ENCODE data around the gene PCSK2.

Gene PCSK2

GRCh38 chr20:17343656-17344452 is 117.0 kb downstream of the PCSK2 start:
- no peak for DNase-seq

GRCh38 chr20:17344790-17345189 is 118.0 kb downstream of the PCSK2 start:
- DNase-seq: no peak

- no peak for DNase-seq
Observed at GRCh38 chr20:17345321-17345720, 118.5 kb downstream of the PCSK2 start.

DNA sequence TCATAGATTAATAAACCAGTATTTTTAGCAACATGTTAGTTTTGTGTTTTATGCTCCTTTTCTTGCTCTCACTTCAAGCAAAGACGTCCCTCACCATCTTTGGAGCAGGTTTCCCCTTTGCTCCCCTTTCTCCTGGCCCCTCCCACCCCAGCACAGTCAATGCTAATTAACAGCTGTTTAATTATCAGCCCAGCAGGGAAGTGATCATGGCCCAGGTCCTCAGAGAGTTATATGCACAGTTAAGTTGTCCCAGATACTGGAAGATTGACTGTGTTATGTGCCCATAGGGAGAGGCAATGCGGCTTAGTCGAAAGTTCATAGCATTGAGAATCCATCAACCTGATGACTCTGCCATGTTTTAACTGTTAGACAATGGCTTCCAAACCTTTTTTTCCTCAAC is 123.5 kb downstream of the PCSK2 start:
- DNase-seq: no peak

- DNase-seq: no peak
Observed at GRCh38 chr20:17357238-17357637, 130.4 kb downstream of the PCSK2 start.

DNA sequence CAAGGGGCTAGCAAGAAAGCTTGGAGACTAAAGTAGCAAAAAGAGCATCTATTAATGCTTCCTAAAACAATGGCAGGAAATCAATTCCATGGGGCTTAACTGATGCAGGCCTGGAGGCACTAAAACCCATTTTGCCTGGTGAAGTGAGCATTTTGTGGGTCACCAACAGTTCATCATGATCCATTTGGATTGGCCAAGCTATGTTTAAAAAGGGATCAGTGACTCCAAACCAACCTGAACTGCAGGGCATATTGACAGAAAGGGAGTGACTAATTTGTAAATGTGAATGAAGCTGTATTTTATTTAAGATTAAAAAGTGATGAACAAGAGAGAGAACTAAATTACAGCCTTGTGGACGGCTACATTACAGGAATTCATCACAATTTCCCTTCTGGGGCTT is 132.0 kb downstream of the PCSK2 start:
- no peak for DNase-seq

DNA sequence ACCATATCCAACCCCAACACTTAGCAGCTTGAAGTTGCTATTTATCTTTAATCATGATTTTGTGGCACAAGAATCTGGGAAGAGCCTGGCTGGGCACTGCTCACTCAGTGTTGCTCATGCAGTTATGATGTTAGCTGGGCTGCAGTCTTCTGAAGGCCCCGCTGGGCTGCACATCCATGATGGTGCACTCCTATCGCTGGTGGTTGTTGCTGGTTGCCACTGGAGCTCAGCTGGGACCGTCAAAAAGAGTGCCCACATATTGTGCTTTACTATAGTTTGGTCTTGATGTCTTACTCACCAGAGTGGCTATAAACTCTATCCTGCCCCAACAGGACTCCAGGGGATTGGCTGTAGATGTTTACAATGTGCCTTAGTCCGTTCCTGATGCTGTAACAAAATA is 137.8 kb downstream of the PCSK2 start:
- no peak for DNase-seq

DNA sequence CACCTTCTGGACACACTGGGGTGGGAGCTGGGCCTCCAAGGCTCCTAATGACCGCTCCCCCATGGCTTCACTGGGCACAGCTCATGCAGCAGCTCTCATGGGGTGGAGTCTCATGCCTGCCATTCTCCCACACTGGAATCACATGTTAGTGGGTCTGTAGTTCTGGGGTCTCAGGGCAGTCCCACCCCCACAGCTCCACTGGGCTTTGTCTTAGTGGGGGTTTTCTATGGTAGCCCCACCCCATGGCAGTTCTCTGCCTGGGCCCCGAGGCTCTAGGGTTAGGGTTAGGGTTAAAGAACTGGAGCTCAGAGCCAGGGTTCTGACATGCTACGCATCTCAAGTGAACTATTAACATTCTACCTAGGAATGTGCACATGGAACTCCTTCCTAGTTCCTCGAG is 139.0 kb downstream of the PCSK2 start:
- DNase-seq: no peak

GRCh38 chr20:17369506-17369905 is 142.7 kb downstream of the PCSK2 start:
- no peak for DNase-seq

GRCh38 chr20:17372806-17373440 is 146.1 kb downstream of the PCSK2 start:
- DNase-seq: no peak

- DNase-seq: no peak
Observed at GRCh38 chr20:17374086-17374485, 147.2 kb downstream of the PCSK2 start.

DNA sequence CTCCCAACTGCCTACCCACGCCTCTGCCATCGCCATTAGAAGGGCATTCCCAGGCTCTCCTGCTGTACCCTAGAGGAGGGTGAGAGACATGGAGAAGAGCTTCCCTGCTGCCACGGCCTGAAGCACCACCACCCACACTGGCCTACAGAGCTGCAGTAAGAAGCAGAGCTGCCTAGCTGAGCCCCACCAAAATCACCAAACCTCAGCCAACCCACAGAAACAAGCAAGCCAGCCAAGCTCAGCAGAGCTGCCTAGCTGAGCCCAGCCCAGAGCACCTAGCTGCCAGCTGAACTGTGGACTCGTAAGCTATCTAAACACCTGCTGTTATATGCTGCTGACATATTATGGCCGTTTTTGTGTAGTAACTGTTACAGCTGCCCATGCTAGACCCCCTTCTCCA is 149.2 kb downstream of the PCSK2 start:
- no peak for DNase-seq

- no peak for DNase-seq
Observed at GRCh38 chr20:17377231-17377630, 150.4 kb downstream of the PCSK2 start.

DNA sequence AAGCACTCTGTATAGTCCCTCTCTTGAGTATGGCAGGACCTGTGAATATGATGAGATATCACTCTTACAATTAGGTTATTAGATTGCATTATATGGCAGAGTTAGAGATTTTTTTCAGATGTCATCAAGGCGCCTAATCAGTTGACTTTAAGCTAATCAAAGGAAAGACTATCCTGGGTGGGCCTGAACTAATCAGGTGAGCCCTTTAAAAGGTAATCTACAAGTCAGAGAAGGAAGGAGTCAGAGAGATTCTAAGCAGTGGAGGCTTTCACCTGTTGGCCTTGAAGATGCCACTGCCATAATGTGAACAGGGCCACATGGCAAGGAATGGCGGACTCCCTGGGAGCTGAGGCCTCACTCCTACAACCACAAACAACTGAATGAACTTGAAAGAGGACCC is 152.8 kb downstream of the PCSK2 start:
- no peak for DNase-seq

GRCh38 chr20:17380801-17381200 is 154.0 kb downstream of the PCSK2 start:
- DNase-seq: no peak

DNA sequence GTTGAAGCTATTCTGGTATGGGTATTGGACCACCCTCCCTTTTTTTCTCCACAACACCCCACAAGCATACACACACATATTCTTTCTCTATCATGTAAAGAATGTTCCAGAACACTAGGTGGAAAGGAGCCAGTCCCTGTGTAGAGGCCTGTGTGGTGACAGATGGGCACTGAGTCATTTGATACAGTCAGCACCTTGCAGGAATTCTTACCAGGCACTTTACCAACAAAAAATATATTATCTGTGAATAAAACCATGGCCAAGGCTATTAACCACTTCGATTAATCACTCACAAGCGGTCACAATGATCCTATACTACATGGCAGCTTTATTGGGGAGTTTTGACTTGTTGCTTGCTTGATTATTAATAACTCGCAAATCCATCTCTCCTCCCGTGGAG is 154.9 kb downstream of the PCSK2 start:
- no peak for DNase-seq

GRCh38 chr20:17385798-17386197 is 159.0 kb downstream of the PCSK2 start:
- no peak for DNase-seq

DNA sequence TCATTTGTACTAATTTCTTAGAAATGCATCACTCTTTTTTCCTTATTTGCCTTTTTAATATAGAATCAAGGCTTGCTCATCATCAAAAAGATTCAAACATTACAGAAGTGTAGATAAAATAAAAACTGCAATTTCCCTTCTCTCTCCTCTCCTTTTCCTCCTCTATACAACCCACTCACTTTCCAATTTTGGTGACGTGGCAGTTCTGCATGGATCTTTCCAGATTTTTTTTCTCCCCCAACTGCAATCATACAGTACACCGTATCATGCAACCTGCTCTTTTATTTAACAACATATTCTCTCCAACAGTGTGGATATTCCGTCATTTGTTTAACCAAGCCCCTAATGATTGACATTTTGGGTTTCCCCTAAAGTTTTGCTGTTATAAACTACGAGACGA is 163.8 kb downstream of the PCSK2 start:
- DNase-seq: no peak

DNA sequence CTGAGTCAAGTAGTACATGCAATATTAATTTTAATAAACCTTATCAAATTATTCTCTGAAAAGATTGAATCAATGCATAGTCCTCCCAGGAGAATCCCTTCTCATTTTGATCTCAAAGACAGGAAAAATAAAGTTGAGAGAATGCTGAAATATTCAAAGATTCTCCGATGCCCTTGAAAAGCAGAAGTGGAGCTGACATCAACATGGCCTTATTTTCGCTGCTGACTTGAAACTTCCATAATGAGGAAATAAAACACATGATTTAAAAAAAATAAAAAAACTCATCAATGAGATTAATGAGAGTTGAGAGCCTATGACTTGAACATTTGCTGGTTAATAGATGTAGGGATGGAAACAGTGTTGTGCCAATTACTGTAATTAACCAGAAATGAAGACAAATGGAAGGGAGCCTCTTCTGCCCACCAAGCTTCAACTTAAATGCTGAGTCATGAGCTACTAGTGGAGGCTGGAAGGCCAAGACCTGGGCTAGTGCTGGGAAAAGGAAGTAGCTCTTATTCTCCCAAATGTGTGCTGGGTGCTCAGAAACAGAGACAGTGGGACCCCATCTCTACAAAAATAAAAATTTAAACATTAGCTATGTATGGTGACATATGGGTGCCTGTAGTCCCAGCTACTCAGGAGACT is 164.4 kb downstream of the PCSK2 start:
- no peak for DNase-seq

- no peak for DNase-seq
Observed at GRCh38 chr20:17394411-17394810, 167.6 kb downstream of the PCSK2 start.

- no peak for DNase-seq
Observed at GRCh38 chr20:17395729-17396128, 168.9 kb downstream of the PCSK2 start.

DNA sequence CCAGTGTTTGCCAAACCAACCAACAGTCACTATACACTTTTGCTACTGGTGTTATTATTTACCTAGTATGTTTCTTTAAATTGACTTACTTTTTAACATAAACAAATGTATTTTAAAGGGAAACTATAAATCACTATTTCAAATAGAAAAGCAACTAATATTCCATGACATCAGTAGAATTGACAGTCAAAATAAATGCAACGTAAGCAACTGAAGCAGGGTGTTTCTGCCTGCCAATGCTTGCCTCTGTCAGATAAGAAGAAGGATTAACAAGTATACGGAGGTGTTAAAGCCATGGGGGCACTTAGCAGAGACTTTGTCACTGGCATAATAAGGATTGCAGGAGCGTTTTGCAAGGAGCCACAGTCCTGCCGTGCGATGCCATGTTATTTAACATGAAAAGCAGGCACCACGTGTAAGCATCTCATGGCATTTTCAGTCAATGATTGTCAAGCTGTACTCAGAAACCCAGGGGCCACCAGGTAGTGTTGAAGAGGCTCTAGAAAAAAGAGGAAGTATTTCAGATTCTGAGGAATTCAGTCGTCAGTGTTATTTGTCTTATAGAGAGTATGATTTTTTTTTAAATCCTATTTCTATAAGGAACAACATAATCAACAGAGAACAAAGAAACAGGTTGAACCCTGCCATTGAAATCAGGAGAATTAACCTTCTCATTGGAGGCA is 172.6 kb downstream of the PCSK2 start:
- no peak for DNase-seq

DNA sequence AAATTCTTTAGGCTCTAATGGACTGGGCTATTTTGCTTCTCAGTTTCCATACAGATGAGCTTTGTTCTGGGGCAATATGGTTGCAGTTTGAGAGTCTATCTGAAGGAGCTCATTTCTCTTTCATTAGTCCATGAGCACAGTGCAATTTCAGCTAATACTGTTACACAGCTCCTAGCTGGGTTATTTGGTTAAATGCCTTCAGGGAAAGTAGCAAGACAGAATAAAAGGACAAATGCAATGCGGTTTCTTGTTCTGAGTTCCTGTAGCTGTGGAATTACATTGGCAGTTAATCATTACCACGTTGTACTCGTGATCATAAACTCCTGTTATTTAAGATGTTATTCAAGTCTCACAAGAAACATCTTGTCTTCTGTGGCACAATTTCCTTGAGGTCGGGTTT is 176.6 kb downstream of the PCSK2 start:
- no peak for DNase-seq
